Stimulated activated CD4-positive, alpha-beta T cell treated with anti-CD3 and anti-CD28 coated beads, Interleukin-12 subunit alpha, Interleukin-12 subunit beta, amount 100 ng/mL, for 48 hours (primary cell): Measurements from ENCODE around the gene SEC14L3.

ENCODE experiments used
- DNase-seq, 3 donors: peaks; one replicate each; pipeline ENCODE4 v3.0.0-alpha.2; 2020; ENCODE audit warnings: low read depth in 2 of 3, low spot score in 1 of 3

SEC14L3 gene

GRCh38 chr22:30471616-30472318 is at the start of gene SEC14L3:
SEC14L3 (minus strand) TSS chr22:30472017; CDS start chr22:30471958, 59 bp downstream.
- no peak for DNase-seq

DNA sequence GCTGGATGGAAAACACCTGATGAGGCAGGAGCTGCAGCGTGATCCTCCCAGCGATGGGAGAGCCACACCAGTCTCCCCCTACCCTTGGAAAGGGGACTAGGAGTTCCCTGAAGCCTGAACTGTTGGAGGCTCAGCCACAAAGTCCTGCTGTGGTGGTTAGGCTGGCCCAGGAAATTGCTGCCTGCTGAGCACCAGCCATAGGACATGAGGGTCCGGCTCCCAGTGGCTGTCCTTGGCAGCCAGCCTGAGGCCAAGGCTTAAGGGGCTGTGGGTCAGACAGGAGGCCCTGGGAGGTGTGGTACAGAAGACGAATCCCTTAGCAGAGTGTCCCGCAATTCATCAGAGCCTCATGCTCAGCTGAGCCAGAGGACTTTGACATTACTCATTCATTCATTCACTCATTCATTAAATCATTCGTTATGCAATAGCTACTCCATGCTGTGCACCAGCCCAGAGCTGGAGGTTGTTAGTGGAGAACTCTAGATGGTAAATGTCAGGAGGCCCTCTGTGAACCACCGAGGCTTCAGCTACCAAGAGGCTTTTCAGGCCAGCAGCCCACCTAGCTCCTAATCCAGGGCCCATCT is 48.1 kb upstream of the SEC14L3 start:
- DNase-seq: no peak

GRCh38 chr22:30516731-30517130 is 44.9 kb upstream of the SEC14L3 start:
- DNase-seq: no peak

- DNase-seq: no peak
These were observed 44.5 kb upstream of the SEC14L3 start for GRCh38 chr22:30516273-30516672.

DNA sequence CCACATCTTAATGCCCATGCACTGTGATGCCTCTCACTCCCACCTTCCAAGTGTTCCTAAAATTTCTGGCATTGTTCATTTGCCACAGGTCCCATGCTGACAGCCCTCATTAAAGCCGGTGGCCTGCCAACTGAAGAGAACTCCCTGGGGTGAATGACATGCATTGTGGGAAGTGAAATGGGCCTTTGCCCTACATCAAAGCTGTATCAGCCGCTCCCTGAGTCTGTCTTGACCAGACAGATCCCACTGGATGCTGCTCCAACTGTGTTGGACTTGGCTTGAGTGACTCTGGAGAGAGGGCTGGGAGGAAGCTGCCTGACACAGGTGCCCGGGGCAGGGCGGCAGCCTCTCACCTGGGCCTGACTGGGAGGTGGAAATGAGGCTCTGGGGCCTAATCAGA is 42.4 kb upstream of the SEC14L3 start:
- DNase-seq: no peak

DNA sequence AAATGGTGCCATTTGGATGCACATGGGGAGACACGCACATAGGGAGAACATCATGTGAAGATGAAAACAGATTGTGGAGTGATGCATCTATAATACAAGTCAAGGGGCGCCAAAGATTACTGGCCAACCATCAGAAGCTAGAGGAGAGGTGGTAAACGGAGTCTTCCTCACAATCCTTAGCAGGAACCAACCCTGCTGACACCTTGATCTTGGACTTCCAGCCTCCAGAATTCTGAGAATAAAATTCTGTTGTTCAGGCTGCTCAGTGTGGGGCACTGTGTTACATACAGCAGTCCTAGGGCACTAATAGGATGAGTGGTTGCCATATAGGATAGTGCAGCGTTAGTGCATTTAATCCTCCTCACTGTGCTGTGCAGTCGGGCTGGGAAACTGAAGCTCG is 41.6 kb upstream of the SEC14L3 start:
- DNase-seq: no peak

- DNase-seq: no peak
These were observed 40.1 kb upstream of the SEC14L3 start for GRCh38 chr22:30511911-30512310.

DNA sequence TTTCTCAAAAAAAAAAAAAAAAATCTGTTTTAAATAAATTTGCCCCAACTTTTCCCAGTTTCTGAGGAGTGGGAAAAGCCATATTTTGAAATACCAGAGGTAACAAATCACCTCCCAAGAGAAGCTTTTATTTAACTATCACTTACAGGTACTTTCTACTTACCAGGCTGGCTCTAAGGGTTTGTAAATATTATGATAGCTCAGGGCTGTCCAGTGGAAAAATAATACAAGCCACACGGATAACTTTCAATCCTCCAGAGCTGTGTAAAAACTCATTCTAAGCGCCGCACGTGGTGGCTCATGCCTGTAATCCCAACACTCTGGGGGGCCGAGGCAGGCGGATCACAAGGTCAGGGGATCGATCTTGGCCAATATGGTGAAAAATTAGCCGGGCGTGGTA is 39.3 kb upstream of the SEC14L3 start:
- DNase-seq: no peak

- DNase-seq: no peak
These were observed 36.4 kb upstream of the SEC14L3 start for GRCh38 chr22:30508216-30508615.

GRCh38 chr22:30507670-30508069 is 35.9 kb upstream of the SEC14L3 start:
- DNase-seq: no peak

GRCh38 chr22:30506507-30506968 is 34.7 kb upstream of the SEC14L3 start:
- no peak for DNase-seq

DNA sequence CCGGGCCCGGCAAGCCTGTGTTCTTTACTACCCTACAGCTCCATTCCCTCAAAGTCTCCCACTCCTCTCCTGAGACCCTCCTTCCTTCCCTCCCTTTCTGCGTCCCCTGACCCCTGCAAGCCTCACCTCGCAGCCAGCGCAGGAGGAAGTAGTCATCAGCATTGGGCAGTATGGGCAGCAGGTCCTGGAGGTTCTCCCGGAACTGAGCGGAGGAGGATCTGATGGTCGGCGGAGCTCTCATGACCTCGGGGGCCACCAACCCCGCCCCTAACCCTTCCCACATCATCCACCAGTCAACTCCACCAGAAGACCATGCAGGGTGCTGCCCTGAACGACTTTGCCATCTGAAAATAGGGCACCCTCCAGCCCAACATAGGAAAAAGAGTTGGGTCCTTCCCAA is 31.7 kb upstream of the SEC14L3 start:
- DNase-seq: no peak

- DNase-seq: no peak
These were observed 31.1 kb upstream of the SEC14L3 start for GRCh38 chr22:30502911-30503310.

- no peak for DNase-seq
These were observed 30.3 kb upstream of the SEC14L3 start for GRCh38 chr22:30502153-30502552.

DNA sequence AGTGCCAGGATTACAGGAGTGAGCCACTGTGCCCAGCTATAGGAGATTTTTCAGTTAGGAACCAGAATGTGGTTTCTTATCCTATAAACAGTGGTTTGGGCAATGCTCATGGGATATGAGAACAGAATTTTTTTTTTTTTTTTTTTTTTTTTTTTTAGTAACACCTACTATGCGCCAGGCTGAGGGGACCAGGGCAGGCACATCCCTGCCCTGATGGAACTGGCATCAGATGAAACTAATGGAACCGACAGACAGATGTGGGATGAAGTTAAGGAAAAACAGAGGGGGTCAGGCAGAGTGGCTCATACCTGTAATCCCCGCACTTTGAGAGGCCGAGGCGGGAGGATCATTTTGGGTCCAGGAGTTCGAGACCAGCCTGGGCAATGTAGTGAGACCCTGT is 28.8 kb upstream of the SEC14L3 start:
- no peak for DNase-seq

- DNase-seq: no peak
These were observed 25.8 kb upstream of the SEC14L3 start for GRCh38 chr22:30497466-30498150.

DNA sequence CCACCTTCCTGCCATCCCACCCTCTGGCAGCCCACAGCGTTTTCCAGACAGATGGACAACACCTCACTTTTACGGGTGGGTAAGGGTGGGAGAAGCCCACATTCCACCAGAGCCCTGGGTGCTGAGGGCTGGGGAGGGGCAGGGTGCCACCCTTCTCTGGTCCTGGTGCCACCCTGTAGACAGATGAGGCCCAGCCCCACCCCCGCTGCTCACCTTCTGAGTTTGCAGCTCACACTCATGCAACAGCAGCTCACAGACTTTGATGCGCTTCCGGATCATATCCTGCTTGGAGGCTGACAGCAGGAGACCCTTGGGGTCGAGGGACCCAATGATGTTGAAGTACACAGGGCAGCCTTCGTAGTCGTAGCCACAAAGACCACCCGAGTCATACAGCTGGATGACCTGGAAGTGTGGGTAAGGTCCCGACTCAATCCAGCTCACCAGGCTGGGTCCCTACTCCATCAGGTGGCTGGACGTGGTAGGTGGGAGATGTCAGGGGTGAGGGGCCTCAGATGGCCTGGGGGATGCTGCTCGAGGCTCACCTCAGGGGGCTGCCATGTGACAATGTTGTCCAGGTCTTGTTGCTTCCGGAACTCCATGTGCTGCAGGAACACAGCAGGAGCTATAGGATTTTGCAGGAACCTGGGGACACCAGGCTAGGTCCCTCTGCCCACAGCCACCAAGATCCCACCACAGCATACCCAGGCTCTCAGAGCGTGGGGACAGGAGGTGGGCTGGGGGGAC is 23.4 kb upstream of the SEC14L3 start:
- no peak for DNase-seq

DNA sequence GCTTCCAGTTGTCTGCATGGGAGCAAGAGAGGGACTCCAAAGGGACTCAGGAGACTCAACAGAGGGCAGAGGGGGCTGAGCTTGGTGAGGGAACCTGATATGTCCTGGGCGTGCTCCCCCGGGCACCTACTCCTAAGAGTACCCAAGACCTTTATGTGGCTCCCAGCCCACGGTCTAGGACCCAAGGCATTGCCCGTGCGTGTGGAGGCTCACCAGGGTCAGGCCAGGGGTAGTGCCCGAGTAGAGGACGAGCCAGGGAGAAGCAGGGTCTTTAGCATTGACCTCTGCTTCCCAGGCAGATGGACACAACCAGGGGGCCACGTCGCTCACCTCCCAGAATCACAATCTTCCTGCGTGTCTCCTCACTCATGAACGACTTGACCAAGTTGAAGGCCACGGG is 20.3 kb upstream of the SEC14L3 start:
- DNase-seq: no peak

DNA sequence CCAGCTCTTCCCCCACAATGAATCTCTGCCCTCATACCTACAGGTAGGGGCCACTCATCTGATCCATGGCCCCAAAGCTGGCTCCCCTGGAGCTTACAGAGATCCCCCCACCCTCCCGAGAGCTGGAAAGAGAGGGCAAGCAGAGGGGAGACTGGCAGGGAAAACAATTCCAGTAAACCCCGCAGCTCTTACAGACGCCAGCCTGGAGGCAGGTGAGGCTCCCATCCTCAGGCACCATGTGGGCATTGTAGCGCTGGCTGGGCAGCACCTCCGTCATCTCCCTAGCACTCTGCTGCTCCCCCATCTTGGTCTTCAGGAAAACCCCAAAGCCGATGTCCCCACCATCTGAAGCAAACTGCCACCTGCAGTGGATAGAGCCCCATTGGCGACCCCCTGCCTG is 19.6 kb upstream of the SEC14L3 start:
- DNase-seq: no peak

- DNase-seq: no peak
These were observed 18.6 kb upstream of the SEC14L3 start for GRCh38 chr22:30490399-30490798.

- DNase-seq: no peak
These were observed 16.3 kb upstream of the SEC14L3 start for GRCh38 chr22:30488121-30488520.

DNA sequence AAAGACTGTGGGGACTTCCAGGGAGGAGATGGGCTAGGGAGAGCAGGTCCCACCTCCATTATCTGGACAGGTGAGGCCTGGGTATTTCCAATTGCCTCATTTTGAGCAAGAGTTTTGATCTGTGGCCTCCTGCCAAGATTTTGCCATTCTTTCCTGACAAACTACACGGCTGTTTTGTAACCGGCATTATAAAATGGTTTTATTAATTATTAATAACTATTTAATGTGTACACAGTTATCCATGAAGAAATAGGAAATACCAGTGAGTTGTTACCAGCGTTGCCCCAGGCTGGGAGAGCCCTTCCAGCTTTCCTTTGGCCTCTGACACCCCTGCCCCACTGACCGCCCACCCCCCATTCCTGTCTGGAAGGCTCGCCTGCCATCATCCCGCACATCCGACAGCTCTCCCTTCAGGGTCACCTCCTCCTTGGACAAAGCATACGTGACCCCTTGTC is 14.9 kb upstream of the SEC14L3 start:
- no peak for DNase-seq
